HepG2 (cell line): ENCODE measurements around the gene UBE3A. TPM values are rescaled to one million over a fixed set of nuclear protein-coding genes. Genes with fewer than 3 reads are reported as not detected.

ENCODE experiments used
- ATAC-seq: fragments of 200-7000 bp; cut with Tn5 transposase; 3 replicates; pipeline ENCODE4 v1.9.1; 2020; ENCODE audit warnings: mild to moderate bottlenecking, moderate library complexity
- BruUV-seq: library from RNA; stranded (reverse); fragments of 400-500 nt; replicated peaks from 2 replicates; lab custom pipeline; 2021; lab: Mats Ljungman, UMichigan
- CTCF ChIA-PET: fragments of 300-600 bp; formaldehyde crosslinking; extraction: SDS; loops from one replicate; lab custom pipeline; 2021; ENCODE audit warnings: low total read pairs, inconsistent platforms, low intra/inter-chr PET ratio; lab: Yijun Ruan, JAX
- POLR2A ChIA-PET: fragments of 350-600 bp; sonication (Branson Sonifier 250); formaldehyde crosslinking; loops from one replicate; lab custom pipeline; 2020; ENCODE audit warnings: antibody characterized with exemption, inconsistent platforms; lab: Yijun Ruan, JAX
- DNase-seq: peaks from one replicate; pipeline ENCODE4 v3.0.0-alpha.2; 2015; ENCODE audit warnings: low spot score
- FAIRE-seq: peaks from 3 replicates; lab custom pipeline; 2011; peaks lifted over from hg19 to GRCh38; lab: Jason Lieb, UNC
- H2AFZ ChIP-seq: one replicate; pipeline ENCODE4 v1.6.1; 2011; ENCODE audit warnings: low read length, inconsistent platforms
- H3K27ac ChIP-seq: fragments of 300-600 bp; 3 replicates; pipeline ENCODE4 v1.8.0; 2011; ENCODE audit warnings: mixed run types, mild to moderate bottlenecking, mixed read lengths, low read length, inconsistent platforms; ENCODE audit not compliant: insufficient read depth; ENCODE audit errors: extremely low read length
- H3K27me3 ChIP-seq, 2 experiments: fragments of 200-600 bp in 1 of 2; 2 replicates in 1 of 2; 3 replicates in 1 of 2; pipeline versions ENCODE4 v1.6.0 to v1.8.0; 2011; ENCODE audit warnings: low read length in 2 of 2, mild to moderate bottlenecking in 2 of 2, moderate library complexity in 2 of 2, inconsistent platforms in 1 of 2; ENCODE audit not compliant: insufficient read depth in 2 of 2, control insufficient read depth in 1 of 2
- H3K36me3 ChIP-seq, 2 experiments: fragments of 200-600 bp in 1 of 2; replicated peaks in 1 of 2; 2 replicates in 1 of 2; 3 replicates in 1 of 2; pipeline versions ENCODE4 v1.5.1 to v1.8.0; 2011; ENCODE audit warnings: low read length in 2 of 2, inconsistent platforms in 1 of 2; ENCODE audit not compliant: insufficient read depth in 2 of 2, control insufficient read depth in 1 of 2
- H3K4me1 ChIP-seq: 2 replicates; pipeline ENCODE4 v1.5.1; 2012; ENCODE audit warnings: low read length, inconsistent platforms; ENCODE audit not compliant: insufficient read depth
- H3K4me2 ChIP-seq: 2 replicates; pipeline ENCODE4 v1.6.0; 2011; ENCODE audit warnings: low read depth, low read length, inconsistent platforms
- H3K4me3 ChIP-seq, 3 experiments: fragments of 200-600 bp in 1 of 3; sonication (generic), shearing (Covaris generic) in 1 of 3; replicated peaks in 1 of 3; 2 replicates each; pipeline ENCODE4 v1.5.1; 2011 to 2016; ENCODE audit warnings: low read length in 3 of 3, inconsistent platforms in 2 of 3, low read depth in 2 of 3, mild to moderate bottlenecking in 2 of 3, control low read depth in 1 of 3, mixed read lengths in 1 of 3; ENCODE audit not compliant: insufficient read depth in 1 of 3
- H3K79me2 ChIP-seq: one replicate; pipeline ENCODE4 v1.6.1; 2011; ENCODE audit warnings: low read length, inconsistent platforms; ENCODE audit not compliant: insufficient read depth
- H3K9ac ChIP-seq: 2 replicates; pipeline ENCODE4 v1.6.0; 2011; ENCODE audit warnings: mild to moderate bottlenecking, low read depth, low read length, inconsistent platforms; ENCODE audit not compliant: insufficient read depth
- H3K9me3 ChIP-seq: 2 replicates; pipeline ENCODE4 v1.5.1; 2012; ENCODE audit warnings: mild to moderate bottlenecking, low read length
- H4K20me1 ChIP-seq: 2 replicates; pipeline ENCODE4 v1.6.0; 2011; ENCODE audit warnings: inconsistent platforms, mild to moderate bottlenecking, low read length, moderate library complexity; ENCODE audit not compliant: insufficient read depth
- ATM ChIP-seq: fragments of 450-650 bp; IDR thresholded peaks from 2 replicates; pipeline ENCODE4 v1.7.1; 2017; ENCODE audit warnings: mild to moderate bottlenecking, borderline replicate concordance
- CHD4 ChIP-seq: fragments of 200-600 bp; sonication (generic); IDR thresholded peaks from 2 replicates; pipeline ENCODE4 v1.7.0; 2017; ENCODE audit warnings: mild to moderate bottlenecking, low read length, borderline replicate concordance
- KAT8 ChIP-seq: IDR thresholded peaks from 2 replicates; pipeline ENCODE4 v1.6.1; 2016; ENCODE audit warnings: missing genetic modification reagents, missing compliant biosample characterization
- MBNL3 ChIP-seq: fragments of 250-450 bp; sonication (Bioruptor Pico); conservative IDR thresholded peaks from 2 replicates; pipeline ENCODE4 v1.8.0; 2022; ENCODE audit warnings: mild to moderate bottlenecking, inconsistent platforms
- PAF1 ChIP-seq: IDR thresholded peaks from 2 replicates; pipeline ENCODE4 v1.6.1; 2016; ENCODE audit warnings: missing genetic modification reagents, missing compliant biosample characterization
- RARA ChIP-seq: IDR thresholded peaks from 2 replicates; pipeline ENCODE4 v1.6.1; 2016; ENCODE audit warnings: missing genetic modification reagents, missing compliant biosample characterization
- SIN3A ChIP-seq: IDR thresholded peaks from 2 replicates; pipeline ENCODE4 v1.6.1; 2011; ENCODE audit warnings: low read depth, mild to moderate bottlenecking, control low read depth, low read length, borderline replicate concordance
- TRIM22 ChIP-seq: fragments of 450-650 bp; IDR thresholded peaks from 2 replicates; pipeline ENCODE4 v1.6.1; 2017
- WGBS: methylation state at CpG from one replicate; pipeline ENCODE4 v1.1.6; 2017; ENCODE audit warnings: low lambda C conversion rate; 5-methylcytosine and 5-hydroxymethylcytosine counted together
- in situ Hi-C: cut with HindIII; loops from 2 replicates; pipeline ENCODE4 v1.10.0; 2017; ENCODE audit warnings: low pct_unique_long_range_greater_than_20kb; ENCODE audit not compliant: extremely low pct_ligation_motif_present
- intact Hi-C: fragments of 100-400 bp; cut with micrococcal nuclease; formaldehyde crosslinking; loops from one replicate; pipeline ENCODE4 v1.10.0; 2022; ENCODE audit not compliant: unreplicated experiment
- polyA plus RNA-seq, 8 experiments: library from polyadenylated mRNA; depleted of rRNA in 3 of 8; stranded (reverse) in 7 of 8; unstranded in 1 of 8; fragments of >200 nt; fragmentation: Illumina TruSeq in 4 of 8; extraction: Trizol in 4 of 8; gene quantifications; 2 replicates each; pipeline versions ENCODE4 v1.2.1 to v1.2.3, GENCODE V29; 2011 to 2016; ENCODE audit warnings: low read depth in 4 of 8, missing spikeins in 1 of 8, mixed read lengths in 1 of 8; ENCODE audit not compliant: insufficient read depth in 1 of 8
- total RNA-seq, 5 experiments: library from RNA; depleted of rRNA; stranded (reverse); fragments of >200 nt; fragmentation: Illumina TruSeq; extraction: Trizol; gene quantifications; 2 replicates each; pipeline ENCODE4 v1.2.3, GENCODE V29; 2016; ENCODE audit warnings: low read depth in 1 of 5
- TF ChIP-seq, protein P1 (sequence below), 2 experiments: sonication (generic) in 1 of 2; formaldehyde crosslinking in 1 of 2; IDR thresholded peaks; 2 replicates each; pipeline versions ENCODE4 v1.4.0 to v1.6.1; 2018 to 2020; ENCODE audit warnings: missing genetic modification reagents in 2 of 2, borderline replicate concordance in 1 of 2, low read depth in 1 of 2, mild to moderate bottlenecking in 1 of 2, missing biosample characterization in 1 of 2

The UBE3A gene
- total and polyA plus RNA-seq, 2 of the 13 experiments (the other 11 are each of a cell fraction or from before 2014, with no cell fraction given), result 17.3 to 80.5 TPM

- no peak for ATAC-seq
- POLR2A ChIA-PET, result no interaction called here
- WGBS, result 52% methylated on average over 3 of the region's 3 CpGs
- Histone ChIP-seq H3K4me2 (no peak overlapping the region), H3K79me2 (no peaks in the 10 kb centered on the region), H3K4me3 (no peak overlapping the region), H3K27me3 (no peaks in the 10 kb centered on the region), H3K27ac (no peak overlapping the region), H2AFZ (no peak overlapping the region), H3K36me3 (no peaks in the 10 kb centered on the region), H4K20me1 (no peaks in the 10 kb centered on the region), H3K9me3 (peaks cover 17% of the 10 kb centered on the region), H3K4me1 (no peaks in the 10 kb centered on the region), H3K9ac (no peak overlapping the region)
- BruUV-seq, result no TSS peak
- no peak for FAIRE-seq
- CTCF ChIA-PET, result no interaction called here
- no peak for DNase-seq
- in situ Hi-C loops (no loop called here), intact Hi-C loops (no loop called here)
- no peak for TF ChIP-seq CHD4
- TF ChIP-seq ATM, result no peak
- TF ChIP-seq KAT8 (CRISPR knock-in tag), result no peak
- TF ChIP-seq SIN3A, result no peak
- no peak for TF ChIP-seq RARA (CRISPR knock-in tag)
- no peak for TF ChIP-seq PAF1 (CRISPR knock-in tag)
- no peak for TF ChIP-seq TRIM22
- TF ChIP-seq, protein P1, sequence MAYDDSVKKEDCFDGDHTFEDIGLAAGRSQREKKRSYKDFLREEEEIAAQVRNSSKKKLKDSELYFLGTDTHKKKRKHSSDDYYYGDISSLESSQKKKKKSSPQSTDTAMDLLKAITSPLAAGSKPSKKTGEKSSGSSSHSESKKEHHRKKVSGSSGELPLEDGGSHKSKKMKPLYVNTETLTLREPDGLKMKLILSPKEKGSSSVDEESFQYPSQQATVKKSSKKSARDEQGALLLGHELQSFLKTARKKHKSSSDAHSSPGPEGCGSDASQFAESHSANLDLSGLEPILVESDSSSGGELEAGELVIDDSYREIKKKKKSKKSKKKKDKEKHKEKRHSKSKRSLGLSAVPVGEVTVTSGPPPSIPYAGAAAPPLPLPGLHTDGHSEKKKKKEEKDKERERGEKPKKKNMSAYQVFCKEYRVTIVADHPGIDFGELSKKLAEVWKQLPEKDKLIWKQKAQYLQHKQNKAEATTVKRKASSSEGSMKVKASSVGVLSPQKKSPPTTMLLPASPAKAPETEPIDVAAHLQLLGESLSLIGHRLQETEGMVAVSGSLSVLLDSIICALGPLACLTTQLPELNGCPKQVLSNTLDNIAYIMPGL (CRISPR knock-in tag; IDR thresholded peaks at IDR 0.05; ENCODE audit: borderline replicate concordance in 1 of 2, low read depth in 1 of 2), result no peak
- no peak for TF ChIP-seq MBNL3 (CRISPR knock-in tag)
Observed at GRCh38 chr15:25287823-25288222, 151.0 kb downstream of the UBE3A start.
